RWPE1 (cell line): ENCODE results near the gene TEDDM1.
A peak's percentile ranks its signal among the peaks of the same experiment; 100 is the strongest.

Experiments used
- CTCF ChIA-PET: fragments of 350-600 bp; sonication (Branson Sonifier 250); formaldehyde crosslinking; extraction: SDS; loops from one replicate; lab custom pipeline; 2021; lab: Yijun Ruan, JAX
- POLR2A ChIA-PET: fragments of 400-600 bp; formaldehyde crosslinking; extraction: SDS; loops from one replicate; lab custom pipeline; 2020; ENCODE audit warnings: antibody characterized with exemption; ENCODE audit not compliant: low non-redundant PET; lab: Yijun Ruan, JAX
- DNase-seq: peaks from one replicate; pipeline ENCODE4 v3.0.0; 2012; ENCODE audit warnings: low spot score
- H3K27ac ChIP-seq: fragments of 450-650 bp; 2 replicates; pipeline ENCODE4 v1.5.1; 2017
- CTCF ChIP-seq: fragments of 450-650 bp; conservative IDR thresholded peaks from 2 replicates; pipeline ENCODE4 v1.5.1; 2017; ENCODE audit warnings: low read depth, mild to moderate bottlenecking

TEDDM1 gene

GRCh38 chr1:182408435-182409075, 8.1 kb upstream of the TEDDM1 start:
- TF ChIP-seq CTCF, result no peak
- ChIA-PET POLR2A (no interaction called here), CTCF (no interaction called here)

GRCh38 chr1:182407724-182408123, 7.3 kb upstream of the TEDDM1 start:
- no peak overlapping the region for H3K27ac ChIP-seq
- TF ChIP-seq CTCF, result no peak
- POLR2A ChIA-PET, result no interaction called here
- DNase-seq, result no peak
- CTCF ChIA-PET, result no interaction called here

More at GRCh38 chr1:182408435-182409075, 8.1 kb upstream of the TEDDM1 start:
- DNase-seq, result no peak
- no peak overlapping the region for H3K27ac ChIP-seq

GRCh38 chr1:182406012-182406411, 5.5 kb upstream of the TEDDM1 start:
- POLR2A ChIA-PET, result no interaction called here
- no peak for DNase-seq
- H3K27ac ChIP-seq, result no peak overlapping the region
- TF ChIP-seq CTCF, result no peak
- CTCF ChIA-PET, result no interaction called here

- POLR2A ChIA-PET, result no interaction called here
- no peak overlapping the region for H3K27ac ChIP-seq
- CTCF ChIA-PET, result no interaction called here
- TF ChIP-seq CTCF, result no peak
- no peak for DNase-seq
These were observed 5.1 kb upstream of the TEDDM1 start for GRCh38 chr1:182405578-182405977.

GRCh38 chr1:182404781-182405180, 4.3 kb upstream of the TEDDM1 start:
- no peak for DNase-seq
- ChIA-PET POLR2A (no interaction called here), CTCF (no interaction called here)
- H3K27ac ChIP-seq, result no peak overlapping the region
- no peak for TF ChIP-seq CTCF

GRCh38 chr1:182397653-182398393, 2.6 kb downstream of the TEDDM1 start:
- no peak overlapping the region for H3K27ac ChIP-seq
- POLR2A ChIA-PET, result no interaction called here
- CTCF ChIA-PET, result interaction anchor here (0.6 to 4.5 kb wide), 4 partner anchors 94 to 315 kb away, joined by 4 to 58 read pairs (median 6); no protein-coding TSS in a partner anchor
- DNase-seq, result peak; percentile 16
- TF ChIP-seq CTCF, result no peak
